GM06990 (cell line): ENCODE measurements around the gene FAM187B.
A peak's percentile ranks its signal among the peaks of the same experiment; 100 is the strongest.

Experiments
- DNase-seq: peaks from one replicate; pipeline ENCODE4 v3.0.0-alpha.2; 2011; ENCODE audit not compliant: insufficient read length; ENCODE audit errors: extremely low read depth
- H3K27me3 ChIP-seq: replicated peaks from 2 replicates; pipeline ENCODE4 v1.6.0; 2011; ENCODE audit warnings: low read length; ENCODE audit not compliant: control insufficient read depth, insufficient read depth
- H3K36me3 ChIP-seq: 2 replicates; pipeline ENCODE4 v1.5.1; 2011; ENCODE audit warnings: low read length; ENCODE audit not compliant: control insufficient read depth, insufficient read depth
- H3K4me3 ChIP-seq: replicated peaks from 2 replicates; pipeline ENCODE4 v1.5.1; 2011; ENCODE audit warnings: low read depth, mild to moderate bottlenecking, control low read depth, low read length
- TF ChIP-seq, protein P1 (sequence below): IDR thresholded peaks from 2 replicates; pipeline ENCODE4 v1.5.1; 2011; ENCODE audit warnings: low read length, control low read depth, mild to moderate bottlenecking, inconsistent platforms; ENCODE audit not compliant: insufficient read depth, poor library complexity, severe bottlenecking

The FAM187B gene

DNA sequence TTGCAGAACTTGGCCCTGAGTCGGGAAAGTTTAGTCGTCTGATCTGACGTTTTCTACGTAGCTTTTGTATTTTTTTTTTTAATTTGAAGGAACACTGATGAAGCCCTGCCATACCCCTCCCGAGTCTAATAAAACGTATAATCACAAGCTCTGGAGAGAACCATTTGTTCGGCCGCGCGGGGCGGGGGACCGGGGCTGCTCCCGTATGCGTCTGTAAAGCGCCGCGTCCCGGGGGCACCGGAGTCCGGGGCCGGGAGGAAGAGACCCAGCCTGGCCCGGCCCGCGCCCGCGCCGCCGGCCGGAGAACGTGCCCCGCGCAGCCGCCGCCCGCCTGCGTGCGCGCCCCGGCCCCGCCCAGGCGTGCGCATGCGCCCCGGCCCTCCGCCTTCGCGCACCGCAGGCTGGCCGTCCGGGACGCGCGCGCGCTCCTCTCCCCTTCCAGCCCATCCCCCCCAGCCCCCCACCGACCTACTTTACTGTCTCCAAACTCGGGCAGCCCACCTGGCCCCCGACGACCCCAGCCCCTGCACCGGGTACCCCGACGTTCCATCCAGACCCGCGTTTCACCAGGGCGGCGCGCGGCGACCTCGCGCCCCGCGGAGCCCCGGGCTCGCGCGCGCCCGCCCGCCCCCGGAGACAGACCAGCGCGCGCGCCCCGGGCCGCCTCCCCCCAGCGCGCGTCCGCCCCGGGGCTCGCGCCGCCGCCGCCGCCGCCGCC is 39.4 kb upstream of the FAM187B start:
- Histone ChIP-seq H3K27me3 (no peaks in the 10 kb centered on the region), H3K4me3 (peak overlapping the region; percentile 85), H3K36me3 (peaks cover 19% of the 10 kb centered on the region)
- TF ChIP-seq, protein P1, sequence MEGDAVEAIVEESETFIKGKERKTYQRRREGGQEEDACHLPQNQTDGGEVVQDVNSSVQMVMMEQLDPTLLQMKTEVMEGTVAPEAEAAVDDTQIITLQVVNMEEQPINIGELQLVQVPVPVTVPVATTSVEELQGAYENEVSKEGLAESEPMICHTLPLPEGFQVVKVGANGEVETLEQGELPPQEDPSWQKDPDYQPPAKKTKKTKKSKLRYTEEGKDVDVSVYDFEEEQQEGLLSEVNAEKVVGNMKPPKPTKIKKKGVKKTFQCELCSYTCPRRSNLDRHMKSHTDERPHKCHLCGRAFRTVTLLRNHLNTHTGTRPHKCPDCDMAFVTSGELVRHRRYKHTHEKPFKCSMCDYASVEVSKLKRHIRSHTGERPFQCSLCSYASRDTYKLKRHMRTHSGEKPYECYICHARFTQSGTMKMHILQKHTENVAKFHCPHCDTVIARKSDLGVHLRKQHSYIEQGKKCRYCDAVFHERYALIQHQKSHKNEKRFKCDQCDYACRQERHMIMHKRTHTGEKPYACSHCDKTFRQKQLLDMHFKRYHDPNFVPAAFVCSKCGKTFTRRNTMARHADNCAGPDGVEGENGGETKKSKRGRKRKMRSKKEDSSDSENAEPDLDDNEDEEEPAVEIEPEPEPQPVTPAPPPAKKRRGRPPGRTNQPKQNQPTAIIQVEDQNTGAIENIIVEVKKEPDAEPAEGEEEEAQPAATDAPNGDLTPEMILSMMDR, result no peak
- DNase-seq, result peak; percentile 88

DNA sequence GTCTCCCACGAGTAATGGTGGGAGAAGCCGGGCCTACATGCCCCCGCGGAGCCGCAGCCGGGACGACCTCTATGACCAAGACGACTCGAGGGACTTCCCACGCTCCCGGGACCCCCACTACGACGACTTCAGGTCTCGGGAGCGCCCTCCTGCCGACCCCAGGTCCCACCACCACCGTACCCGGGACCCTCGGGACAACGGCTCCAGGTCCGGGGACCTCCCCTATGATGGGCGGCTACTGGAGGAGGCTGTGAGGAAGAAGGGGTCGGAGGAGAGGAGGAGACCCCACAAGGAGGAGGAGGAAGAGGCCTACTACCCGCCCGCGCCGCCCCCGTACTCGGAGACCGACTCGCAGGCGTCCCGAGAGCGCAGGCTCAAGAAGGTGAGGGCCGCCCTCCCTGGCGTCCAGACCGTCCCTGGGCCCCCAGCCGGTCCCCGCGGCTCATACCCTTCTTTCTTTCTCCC is 38.8 kb upstream of the FAM187B start:
- peaks cover 16% of the 10 kb centered on the region for H3K36me3 ChIP-seq
- peak overlapping the region; percentile 85 for H3K4me3 ChIP-seq
- DNase-seq, result peak; percentile 65
- no peaks in the 10 kb centered on the region for H3K27me3 ChIP-seq
- TF ChIP-seq, protein P1, result no peak

DNA sequence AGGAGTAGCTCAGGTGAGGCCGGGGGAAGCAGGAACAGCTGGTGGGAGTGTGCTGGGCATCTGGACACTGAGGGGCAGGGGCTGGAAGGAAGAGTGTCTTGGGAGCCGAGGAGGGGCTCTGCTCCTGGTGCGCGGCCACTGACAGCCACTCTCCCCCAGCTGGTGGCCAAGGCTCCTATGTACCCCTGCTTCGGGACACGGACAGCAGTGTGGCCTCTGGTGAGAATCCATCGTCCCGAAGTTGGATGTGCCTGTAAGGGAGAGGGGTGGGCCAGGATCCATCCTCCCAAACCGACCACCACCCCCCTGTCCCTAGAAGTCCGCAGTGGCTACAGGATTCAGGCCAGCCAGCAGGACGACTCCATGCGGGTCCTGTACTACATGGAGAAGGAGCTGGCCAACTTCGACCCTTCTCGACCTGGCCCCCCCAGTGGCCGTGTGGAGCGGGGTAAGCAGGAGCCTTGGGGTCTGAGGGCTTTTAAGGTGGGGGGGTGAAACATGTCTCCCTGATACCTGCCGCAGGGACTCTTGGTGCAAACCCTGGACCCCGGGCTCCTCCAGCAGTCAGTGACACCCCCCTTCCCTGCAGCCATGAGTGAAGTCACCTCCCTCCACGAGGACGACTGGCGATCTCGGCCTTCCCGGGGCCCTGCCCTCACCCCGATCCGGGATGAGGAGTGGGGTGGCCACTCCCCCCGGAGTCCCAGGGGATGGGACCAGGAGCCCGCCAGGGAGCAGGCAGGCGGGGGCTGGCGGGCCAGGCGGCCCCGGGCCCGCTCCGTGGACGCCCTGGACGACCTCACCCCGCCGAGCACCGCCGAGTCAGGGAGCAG is 38.2 kb upstream of the FAM187B start:
- peak overlapping the region; percentile 85 for H3K4me3 ChIP-seq
- H3K36me3 ChIP-seq, result peaks cover 15% of the 10 kb centered on the region
- no peaks in the 10 kb centered on the region for H3K27me3 ChIP-seq
- DNase-seq, result no peak
- TF ChIP-seq, protein P1, result no peak

DNA sequence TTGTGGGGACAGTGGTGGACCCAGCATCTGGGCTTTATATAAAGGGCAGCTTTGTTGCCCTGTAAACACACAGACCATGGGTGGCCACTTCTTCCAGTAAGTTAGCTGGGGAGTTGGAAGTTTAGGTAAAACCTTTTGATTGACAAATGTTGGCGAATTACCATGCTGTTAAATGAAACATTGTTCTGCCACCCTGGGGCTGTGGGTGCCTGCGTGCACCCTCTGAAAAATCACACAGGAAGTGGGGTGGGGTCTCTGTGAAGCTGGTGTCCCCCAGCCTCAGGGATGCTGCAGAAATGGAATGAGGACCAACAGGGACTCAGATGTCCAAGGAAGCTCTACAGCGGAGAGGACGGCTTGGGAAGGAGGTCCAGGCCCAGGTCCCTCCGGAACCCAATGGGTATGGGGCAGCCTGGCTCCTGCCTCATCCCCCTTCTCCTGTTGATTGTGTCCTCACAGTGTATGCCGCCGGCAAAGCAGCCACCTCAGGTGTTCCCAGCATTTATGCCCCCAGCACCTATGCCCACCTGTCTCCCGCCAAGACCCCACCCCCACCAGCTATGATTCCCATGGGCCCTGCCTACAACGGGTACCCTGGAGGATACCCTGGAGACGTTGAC is 37.5 kb upstream of the FAM187B start:
- no peaks in the 10 kb centered on the region for H3K27me3 ChIP-seq
- H3K36me3 ChIP-seq, result peaks cover 8% of the 10 kb centered on the region
- DNase-seq, result no peak
- TF ChIP-seq, protein P1, result no peak
- no peak overlapping the region; the same call in 1 of the 2 replicates for H3K4me3 ChIP-seq

DNA sequence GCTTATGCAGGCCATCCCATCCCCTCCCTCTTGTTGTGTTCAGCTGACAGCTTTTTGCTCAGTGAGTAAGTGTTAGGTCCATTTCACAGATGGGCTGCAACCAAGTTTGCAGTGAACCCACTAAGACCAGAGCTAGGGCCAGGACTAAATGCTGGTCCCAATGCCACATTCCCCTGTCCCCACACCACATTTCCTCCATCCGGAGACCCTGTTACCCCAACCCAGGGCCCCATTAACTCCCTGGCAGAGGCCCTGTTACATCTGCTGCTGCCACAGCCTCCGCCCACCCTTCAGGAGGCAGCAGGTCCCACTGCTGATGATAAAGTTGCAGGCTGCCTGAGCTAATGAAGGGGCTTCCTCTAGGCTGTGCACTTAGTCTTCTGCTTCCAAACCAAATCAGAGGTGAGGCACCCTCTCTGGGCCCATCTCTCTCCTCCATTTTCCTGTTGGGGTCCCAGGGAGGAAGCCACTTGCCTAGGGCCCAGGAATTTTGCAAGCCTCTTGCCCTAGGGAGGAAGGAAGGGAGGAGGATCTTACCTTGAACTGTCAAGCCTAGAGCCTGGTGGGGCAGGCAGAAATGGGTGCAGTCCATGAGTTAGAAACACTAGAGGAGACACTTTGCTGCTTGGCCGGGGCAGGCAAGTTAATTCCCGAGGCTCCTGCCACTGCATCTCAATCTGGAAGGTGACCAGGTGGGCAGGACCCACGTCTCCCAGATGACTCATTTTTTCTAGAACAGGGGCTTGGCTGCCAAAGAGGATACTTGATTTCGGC is 36.8 kb upstream of the FAM187B start:
- H3K36me3 ChIP-seq, result peaks cover 6% of the 10 kb centered on the region
- DNase-seq, result no peak
- H3K27me3 ChIP-seq, result no peaks in the 10 kb centered on the region
- TF ChIP-seq, protein P1, result no peak
- H3K4me3 ChIP-seq, result no peak overlapping the region
